NCI-H187 (cell line): ENCODE measurements around the gene TRIM54.
"Not testable (repeated sequence)": the region's sequence is repeated elsewhere in the genome, so short reads cannot be mapped to it uniquely, and the experiment has no call there.

Experiments used
- DNase-seq, 2 experiments: peaks; one replicate each; lab custom pipeline; 2025; lab: John Stamatoyannopoulos, UW

Gene TRIM54

DNA sequence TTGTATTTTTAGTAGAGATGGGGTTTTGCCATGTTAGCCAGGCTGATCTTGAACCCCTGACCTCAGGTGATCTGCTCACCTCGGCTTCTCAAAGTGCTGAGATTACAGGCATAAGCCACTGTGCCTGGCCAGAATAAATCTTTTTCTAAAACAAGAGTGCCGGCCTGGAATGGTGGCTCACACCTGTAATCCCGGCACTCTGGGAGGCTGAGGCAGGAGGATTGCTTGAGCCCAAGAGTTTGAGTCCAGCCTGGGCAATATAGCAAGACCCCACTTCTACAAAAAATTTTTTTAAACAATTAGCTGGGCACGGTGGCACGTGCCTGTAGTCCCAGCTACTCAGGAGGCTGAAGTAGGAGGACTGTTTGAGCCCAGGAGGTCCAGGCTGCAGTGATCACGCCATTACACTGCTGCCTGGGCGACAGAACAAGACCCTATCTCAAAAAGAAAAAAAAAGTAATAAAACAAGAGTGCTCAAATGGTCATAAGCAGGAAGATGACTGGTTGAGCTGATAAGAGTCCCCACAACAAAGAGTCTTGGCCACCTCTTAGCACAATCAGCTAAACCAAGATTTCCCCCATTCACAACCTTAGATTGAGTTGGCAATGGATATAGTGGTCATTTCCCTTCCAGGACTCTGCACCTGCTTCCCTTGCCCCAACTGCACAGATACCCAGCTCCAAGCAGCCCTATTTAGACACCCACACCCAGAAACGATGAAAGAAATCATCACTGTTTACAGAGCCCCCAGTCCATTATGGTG, 31.8 kb downstream of the TRIM54 start:
- no peak for DNase-seq

DNA sequence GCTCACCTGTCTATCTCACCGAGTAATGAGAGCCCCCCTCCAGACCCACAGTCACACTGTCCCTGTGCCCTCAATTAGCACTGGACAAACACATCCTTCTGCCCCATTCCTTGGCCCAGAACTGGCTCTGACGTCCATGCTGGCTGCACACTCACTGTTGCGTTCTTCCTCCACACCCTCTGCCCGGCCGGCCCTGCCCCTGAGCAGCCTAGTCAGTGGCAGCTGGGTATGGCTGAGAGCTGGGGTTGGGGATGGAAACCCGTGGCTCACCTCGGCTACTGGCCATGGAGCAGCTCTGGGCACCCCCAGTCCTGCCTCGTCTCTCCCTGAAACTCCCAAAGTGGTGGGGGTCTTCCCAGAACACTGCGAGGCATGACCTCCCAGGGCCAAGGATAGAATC, 32.5 kb downstream of the TRIM54 start:
- DNase-seq, result no peak

DNA sequence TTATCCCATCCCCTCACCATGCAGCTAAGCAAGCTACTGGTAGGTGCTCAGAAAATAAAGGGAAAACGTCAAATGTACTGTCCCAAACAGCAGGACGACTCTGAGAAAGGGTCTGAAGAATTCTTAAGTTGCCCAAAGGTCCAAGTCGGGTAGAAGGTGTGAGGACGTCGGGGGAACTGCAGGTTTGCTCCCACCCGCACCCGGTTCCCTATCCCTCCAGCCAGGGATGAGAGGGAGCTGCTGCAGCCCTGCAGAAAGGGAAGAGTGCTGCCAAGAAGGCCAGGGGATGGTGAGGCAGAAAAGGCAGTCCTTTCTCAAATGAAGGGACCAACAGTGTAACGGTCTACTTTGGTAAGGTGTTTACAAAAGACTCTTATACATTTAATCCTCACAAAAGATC, 32.9 kb downstream of the TRIM54 start:
- no peak for DNase-seq

DNA sequence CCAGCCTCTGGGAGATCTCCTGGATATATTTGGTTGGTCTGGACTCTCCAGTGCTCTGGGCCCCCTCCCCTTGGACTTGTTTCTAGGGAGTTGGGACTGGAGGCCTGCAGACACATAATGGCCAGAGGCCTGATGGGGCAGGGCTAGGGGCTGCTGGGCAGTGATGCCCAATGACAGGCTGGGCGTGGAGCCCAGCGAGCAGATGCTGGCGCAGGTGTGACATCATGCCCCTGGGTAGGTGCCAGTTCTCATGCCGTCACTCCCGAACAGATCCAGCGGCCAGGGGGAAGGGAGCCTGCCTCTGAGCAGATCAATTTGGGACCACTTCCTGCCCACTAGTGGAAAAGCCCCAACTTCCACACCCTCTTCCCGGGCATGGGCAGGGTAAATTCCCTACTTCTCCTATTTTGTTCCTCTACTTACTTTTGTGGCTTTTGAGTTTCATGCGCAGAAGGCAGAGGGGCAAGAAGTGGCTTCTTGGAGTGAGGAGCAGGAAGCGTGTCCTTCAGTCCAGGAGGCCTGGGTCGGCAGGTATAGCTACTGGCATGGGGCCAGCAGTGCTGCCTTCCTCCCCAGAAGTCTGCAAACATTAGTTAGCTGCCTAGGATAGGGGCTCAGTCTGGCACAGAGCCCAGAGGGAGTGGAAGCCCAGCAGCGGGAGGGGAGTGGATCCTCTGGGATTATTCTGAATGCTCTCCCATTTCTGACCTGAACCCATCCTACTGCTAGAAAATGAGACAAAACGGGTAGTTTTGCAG, 34.6 kb downstream of the TRIM54 start:
- DNase-seq, result no peak

DNA sequence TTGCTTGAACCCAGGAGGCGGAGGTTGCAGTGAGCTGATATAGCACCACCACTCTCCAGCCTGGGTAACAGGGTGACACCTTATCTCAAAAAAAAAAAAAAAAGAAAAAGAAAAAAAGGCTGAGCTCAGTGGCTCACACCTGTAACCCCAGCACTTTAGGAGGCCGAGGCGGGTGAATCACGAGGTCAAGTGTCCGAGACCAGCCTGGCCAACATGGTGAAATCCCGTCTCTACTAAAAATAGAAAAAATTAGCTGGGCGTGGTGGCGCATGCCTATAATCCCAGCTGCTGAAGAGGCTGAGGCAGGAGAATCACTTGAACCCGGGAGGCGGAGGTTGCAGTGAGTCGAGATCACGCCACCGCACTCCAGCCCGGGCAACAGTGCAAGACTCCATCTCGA, 37.6 kb downstream of the TRIM54 start:
- DNase-seq, result not testable (repeated sequence)

DNA sequence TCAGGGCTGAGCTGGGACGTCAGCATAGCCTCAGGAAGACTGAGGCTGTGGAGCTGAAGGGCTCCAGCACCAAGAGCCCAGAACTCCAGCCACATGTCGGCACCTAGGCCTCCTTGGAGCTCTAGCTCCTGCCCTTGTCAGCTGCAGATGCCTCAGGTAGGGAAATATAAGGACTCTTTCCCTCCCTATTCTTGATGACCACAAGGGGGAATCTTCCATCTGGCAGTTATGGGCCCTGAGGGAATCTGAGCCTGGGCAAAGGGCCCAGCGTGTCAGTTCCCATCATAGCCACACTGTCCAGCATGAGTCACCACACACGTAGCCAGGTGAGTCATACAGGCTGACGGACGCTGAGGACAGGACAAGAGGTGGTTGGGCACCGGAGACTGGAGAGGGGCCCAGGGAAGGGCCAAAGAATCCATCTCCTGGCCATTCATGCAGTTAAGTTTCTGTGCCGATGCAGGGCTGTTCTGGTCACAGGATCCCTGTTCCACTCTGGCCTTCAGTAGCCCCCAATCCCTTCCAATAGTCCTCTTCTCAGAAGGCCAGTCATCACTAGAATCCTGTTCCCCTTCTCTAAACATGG, 38.8 kb downstream of the TRIM54 start:
- no peak for DNase-seq

DNA sequence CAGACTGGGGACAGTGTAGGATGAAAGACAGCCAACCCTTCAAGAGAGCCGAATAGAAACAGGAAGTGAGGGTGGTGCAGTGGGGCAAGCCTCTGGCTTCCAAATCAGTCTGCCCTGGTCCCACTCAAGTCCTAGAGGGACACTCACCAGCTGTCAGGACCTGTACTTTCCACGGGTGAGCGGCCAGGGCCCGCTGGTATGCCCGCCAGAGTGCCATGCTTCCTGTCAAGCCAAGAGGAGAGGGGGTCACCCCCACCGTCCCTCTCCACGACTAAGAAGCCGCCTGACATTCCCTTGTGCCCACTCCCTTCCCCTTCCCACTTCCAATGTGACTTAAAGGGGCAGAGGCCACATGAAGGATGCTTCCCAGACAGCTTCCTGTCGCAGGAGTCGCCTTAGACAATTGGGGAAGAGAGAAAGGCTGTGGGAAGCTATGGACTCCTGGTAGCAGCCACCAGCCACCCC, 40.1 kb downstream of the TRIM54 start:
- DNase-seq, result no peak

DNA sequence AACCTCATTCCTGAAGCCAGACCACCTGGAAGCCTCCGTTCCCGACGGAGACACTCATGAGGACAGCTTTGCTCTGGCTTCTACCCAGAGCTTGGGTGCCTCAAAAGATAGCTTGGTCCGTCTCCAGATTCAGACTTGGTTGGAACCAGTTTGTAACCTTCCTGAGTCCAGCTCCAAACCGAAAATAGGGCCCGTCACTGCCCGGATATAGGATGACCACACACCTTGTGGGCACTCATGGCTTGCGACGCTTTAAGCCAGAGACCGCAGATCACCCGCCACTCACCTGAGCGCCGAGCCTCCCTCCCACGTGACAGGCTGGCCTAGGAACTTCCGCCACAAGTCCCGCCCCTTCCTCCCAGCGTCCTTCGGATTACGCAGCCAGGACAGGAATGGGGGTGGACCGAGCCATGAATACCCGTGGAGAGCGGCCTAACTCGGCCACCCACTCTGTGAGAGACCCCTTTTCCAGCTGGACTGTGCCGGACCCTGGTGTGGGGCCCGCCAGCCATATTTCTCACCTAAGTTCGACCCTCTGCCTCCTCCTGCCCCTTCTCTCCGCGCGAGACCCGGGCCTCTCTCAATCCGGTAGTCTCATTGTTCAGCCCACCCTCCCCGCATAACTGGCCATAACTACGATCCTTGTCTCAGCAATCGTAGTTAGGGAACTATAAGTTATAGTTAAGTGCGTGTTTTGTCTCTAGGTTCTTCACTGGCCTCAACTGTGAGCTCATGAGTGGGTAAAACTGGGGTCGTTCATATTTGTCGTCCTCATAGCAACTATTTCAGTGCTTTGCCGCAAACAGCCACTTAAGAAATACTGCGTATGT, 40.8 kb downstream of the TRIM54 start, which contains the start of gene MPV17:
Gene MPV17 (minus strand): TSS at position 332 of the 830 bp plus-strand sequence. CDS start 580 bp downstream, outside the sequence.
- peak; percentile 69 to 89 for DNase-seq

DNA sequence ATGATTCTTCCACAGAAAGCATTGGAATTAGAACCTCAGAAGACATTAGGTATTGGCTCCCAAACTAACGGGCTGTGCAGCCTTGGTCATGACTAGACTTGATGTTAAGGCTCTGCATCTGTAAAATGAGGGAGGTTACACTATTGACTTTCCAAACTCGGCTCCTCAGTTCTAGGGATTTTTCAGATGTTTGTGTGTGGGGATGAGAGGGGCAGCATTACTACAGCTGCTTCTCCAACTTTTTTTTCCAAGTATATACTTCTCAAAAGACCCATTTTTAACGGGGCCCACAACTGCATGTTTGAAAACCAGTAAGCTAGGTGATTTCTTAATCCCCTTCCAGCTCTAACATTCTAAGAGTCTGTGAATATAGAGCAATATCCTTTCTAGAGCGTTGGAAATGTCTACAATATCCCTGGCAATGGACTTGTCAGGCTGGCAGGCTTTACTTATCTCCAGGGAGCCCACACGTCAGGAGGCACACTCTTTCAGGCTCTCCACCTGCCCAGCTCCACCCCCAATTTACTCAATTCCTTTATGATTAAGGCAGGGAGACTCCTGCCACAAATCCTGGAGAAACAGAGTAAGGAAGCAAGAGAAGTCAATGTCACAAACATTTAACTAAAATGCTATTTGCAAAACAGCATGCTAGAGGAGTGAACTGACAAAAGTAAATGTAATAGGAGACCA, 41.5 kb downstream of the TRIM54 start:
- DNase-seq, result no peak

DNA sequence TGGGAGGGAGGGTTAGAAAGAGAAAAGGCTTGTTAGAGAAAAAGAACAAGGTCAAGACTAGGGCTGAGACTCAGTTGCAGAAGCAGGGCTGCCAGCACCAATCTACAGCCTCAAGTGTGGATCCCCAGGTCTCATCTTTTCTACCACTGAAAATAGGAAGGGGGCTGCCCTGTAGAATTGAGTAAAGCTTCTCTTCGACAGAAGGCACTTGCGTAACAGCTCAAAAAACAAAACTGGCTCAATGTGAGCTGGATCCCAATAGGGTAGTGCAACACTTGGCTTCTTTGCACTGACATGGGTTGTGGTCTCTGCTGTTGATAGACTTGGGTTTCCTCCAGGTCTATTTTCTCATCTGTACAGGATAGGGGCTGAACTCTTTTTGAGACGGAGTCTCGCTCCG, 42.5 kb downstream of the TRIM54 start:
- no peak for DNase-seq

DNA sequence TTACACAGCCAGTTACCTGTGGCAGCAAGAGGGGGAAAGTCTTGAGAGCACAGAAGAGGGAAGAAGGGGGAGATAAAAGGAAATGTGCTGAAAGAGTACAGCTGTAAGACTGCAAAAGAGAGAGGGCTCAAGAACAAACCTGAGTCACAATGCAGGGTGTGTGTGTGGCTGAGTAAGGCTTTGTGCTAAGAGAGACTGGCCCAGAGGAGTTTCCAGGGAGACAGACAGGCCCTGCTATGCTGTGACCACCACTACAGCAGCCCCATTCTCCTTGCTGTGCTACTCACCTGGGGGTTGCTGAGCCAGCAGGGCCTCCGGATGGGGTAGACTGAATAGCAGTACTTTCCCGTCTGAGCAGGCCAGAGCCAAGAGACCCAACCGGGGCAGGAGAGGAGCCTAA, 53.1 kb downstream of the TRIM54 start:
- DNase-seq, result no peak

DNA sequence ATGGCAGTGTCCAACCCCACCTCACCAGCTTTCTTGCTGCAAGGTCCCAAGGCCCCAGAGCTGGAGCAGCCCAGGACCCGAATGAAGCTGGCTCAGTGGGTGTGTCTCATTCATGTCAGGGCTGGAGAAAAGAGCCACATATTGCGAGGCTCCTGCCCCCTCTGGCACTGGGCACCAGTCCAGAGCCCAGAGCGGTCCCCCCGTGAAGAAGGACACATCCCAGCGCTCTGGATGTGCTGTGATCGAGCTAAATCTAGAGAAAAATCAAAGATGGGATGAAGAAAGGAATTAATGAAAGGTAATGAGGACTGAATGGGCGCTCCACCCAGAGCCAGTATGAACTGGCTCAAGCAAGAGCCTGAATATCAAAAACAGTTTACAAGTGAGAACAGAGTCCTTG, 53.9 kb downstream of the TRIM54 start:
- no peak for DNase-seq

DNA sequence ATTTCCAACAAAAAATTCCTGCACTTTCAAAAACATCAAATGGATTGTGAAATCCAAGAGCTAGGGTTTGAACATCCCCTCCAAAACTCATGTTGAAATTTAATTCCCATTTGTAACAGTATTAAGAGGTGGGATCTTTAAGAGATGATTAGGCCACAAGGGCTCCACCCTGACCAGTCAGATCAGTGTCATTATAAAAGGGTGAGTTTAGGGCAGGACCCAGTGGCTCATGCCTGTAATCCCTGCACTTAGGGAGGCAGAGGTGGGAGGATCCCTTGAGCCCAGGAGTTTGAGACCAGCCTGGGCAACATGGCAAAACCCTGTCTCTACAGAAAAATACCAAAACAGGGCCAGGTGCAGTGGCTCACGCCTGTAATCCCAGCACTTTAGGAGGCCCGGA, 65.4 kb downstream of the TRIM54 start:
- no peak for DNase-seq

DNA sequence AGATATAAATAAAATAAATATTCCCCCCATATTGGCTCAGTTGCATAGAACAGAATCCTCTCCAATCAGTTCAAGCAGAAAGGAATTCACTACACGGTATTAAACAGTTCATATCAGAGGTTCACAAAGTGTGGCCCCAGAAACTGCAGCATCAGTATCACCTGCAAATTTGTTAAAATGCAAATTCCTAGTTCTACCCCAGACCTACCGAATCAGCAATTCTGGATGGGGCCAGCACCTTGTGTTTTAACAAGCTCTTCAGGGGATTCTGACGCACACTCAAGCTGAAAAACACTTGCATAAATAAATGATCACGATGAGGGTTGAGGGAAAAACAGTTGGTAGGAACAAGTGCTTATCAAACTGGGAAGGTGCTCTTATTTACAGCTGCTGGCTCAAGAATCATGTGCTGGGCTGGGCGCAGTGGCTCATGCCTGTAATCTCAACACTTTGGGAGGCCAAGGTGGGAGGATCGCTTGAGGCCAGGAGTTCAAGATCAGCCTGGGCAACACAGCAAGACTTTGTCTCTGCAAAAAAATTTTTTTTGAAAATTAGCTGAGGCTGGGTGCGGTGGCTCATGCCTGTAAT, 68.0 kb downstream of the TRIM54 start:
- DNase-seq, result no peak

DNA sequence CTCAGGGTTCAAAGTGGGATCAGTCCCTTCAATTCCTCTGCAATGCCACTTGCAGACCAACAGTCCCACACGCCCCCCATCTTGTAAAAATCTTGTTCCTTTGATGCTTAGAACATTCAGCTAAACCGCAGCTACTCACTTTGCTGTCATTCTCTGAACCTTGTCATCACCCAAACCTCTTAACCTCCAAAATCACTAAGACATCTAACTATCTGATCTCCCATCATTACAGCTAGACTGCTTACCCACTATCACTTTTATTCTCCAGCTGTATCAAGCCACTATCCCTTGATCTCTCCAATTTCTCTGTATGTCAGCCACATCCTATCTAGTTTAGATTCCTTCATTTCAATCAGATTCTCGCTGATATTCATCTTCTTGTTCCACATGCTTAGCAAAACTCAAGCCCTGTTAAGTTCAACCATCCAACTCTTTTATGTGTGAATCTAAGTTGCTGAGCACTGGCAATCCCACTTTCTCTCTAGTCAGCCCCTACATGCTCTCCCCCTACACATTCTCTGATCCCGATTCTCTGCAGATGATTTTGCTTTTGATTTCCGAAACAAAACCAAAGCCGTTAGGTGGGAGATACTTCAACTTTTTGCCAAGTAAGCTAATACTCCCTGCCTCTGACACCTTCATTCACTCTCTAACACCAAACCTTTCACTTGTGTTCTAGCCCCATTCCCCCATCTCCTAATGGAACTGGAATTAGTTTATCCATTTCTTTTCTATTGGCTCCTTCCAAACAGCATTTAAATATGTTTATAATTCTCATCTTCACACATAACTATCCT, 69.8 kb downstream of the TRIM54 start:
- no peak for DNase-seq

DNA sequence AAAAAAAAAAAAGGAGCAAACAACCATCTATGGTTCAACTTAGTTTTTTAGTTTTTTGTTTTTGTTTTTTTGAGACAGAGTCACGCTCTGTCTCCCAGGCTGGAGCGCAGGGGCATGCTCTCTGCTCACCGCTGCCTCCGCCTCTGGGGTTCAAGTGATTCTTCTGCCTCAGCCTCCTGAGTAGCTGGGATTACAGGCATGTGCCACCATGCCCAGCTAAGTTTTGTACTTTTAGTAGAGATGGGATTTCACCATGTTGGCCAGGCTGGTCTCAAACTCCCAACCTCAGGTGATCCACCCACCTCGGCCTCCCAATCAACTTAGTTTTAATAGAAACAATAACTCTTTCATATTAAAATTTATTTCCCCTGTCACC, 71.1 kb downstream of the TRIM54 start:
- DNase-seq, result not testable (repeated sequence)

DNA sequence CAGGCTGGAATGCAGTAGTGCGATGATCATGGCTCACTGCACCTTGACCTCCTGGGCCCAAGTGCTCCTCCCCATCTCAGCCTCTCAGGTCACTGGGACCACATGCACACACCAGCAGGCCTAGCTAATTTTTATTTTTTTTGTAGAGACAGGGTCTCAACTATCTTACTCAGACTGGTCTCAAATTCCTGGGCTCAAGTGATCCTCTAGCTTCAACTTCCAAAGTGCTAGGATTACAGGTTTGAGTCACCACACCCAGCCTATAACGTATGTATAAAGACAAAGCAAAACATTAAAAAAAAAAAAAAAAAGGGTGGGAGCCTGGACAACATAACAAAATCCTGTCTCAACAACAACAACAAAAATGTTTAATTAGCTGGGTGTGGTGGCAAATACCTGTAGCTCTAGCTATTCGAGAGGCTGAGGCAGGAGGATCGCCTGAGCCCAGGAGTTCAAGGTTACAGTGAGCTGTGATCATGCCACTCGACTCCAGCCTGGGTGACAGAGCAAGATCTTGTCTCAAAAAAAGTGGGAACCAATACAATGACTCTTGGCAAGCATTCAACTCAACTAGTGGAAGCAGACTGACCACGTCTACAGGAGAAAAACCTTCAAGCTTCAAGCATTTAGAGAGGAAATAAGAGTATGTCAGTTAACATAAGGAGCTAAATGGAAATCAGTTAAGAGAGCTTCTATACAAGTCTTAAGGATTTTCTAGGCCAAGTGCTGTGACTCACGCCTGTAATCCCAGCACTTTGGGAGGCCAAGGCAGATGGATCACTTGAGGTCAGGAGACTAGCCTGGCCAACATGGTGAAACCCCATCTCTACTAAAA, 71.8 kb downstream of the TRIM54 start:
- DNase-seq, result no peak

DNA sequence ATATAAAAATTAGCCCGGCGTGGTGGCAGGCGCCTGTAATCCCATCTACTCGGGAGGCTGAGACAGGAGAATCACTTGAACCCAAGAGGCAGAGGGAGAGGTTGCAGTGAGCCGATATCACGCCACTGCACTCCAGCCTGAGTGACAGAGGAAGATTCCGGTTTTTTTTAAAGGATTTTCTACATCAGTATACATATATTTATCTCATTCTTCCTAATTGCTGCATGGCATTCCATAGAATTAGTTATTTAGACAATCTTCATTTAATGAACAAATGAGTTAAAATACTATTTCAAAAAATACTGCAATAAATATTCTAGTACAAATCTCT, 72.3 kb downstream of the TRIM54 start:
- no peak for DNase-seq

DNA sequence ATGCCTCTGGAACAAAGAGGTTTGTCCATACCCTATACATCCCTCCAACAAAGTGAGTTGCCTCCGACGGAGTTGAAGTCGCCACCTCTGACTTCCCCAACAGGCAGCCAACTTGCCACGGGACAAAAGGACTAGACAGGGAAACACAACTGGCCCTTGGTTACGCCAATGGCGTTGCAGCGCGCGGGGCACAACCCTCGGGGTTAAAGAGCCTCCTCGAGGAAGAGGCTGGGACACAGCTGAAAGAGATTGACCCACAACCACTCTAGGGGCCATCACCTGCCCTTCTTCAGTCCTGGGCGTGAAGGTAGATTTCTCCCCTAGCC, 73.8 kb downstream of the TRIM54 start:
- no peak for DNase-seq
